ENCODE data around the gene SMYD3. TPM values are rescaled to one million over a fixed set of nuclear protein-coding genes. Genes with fewer than 3 reads are reported as not detected.

The SMYD3 gene
- total RNA-seq, 1 experiment from 2014 or later = 17.4 TPM

- DNase-seq (ENCODE audit: low read depth, low spot score) = no peak
- Histone ChIP-seq H3K27me3 (ENCODE audit: control insufficient read depth, insufficient read depth, low read length) (no peaks in the 10 kb centered on the region), H3K9me3 (ENCODE audit: control insufficient read depth, insufficient read depth, low read depth, low read length) (no peaks in the 10 kb centered on the region), H3K36me3 (ENCODE audit: control insufficient read depth, insufficient read depth, low read length) (no peaks in the 10 kb centered on the region), H3K4me1 (ENCODE audit: control insufficient read depth, insufficient read depth, low read length) (no peaks in the 10 kb centered on the region), H3K4me3 (ENCODE audit: low read depth in 2 of 2, low read length in 2 of 2) (no peak overlapping the region), H3K27ac (ENCODE audit: low read length) (no peak overlapping the region)
- TF ChIP-seq POLR2AphosphoS5 (IDR thresholded peaks at IDR 0.05; ENCODE audit: low read depth, low read length) (no peak), REST (IDR thresholded peaks at IDR 0.05; ENCODE audit: insufficient read depth in 1 of 2, low read depth in 2 of 2, low read length in 1 of 2) (no peak), SIN3A (IDR thresholded peaks at IDR 0.05; ENCODE audit: borderline replicate concordance, insufficient read depth, low read depth, low read length) (no peak), TCF7L2 (IDR thresholded peaks at IDR 0.05; ENCODE audit: low read depth, low read length) (no peak)
- no peak for ATAC-seq
- in situ Hi-C loops (cut with HindIII; ENCODE audit: low pct_unique_long_range_greater_than_20kb, low sequenced_read_pairs) (no loop called here), intact Hi-C loops (cut with micrococcal nuclease; ENCODE audit: unreplicated experiment) (no loop called here)
- no TSS peak for BruUV-seq (replicated peaks)
- POLR2A ChIA-PET = no interaction called here
- CTCF ChIA-PET = no interaction called here
Observed at GRCh38 chr1:245894843-245895242, 612.2 kb downstream of the SMYD3 start.

GRCh38 chr1:245893025-245893424 is 614.1 kb downstream of the SMYD3 start:
- no peak overlapping the region for H3K27ac ChIP-seq (ENCODE audit: low read length)
- no peak for TF ChIP-seq REST (IDR thresholded peaks at IDR 0.05; ENCODE audit: insufficient read depth in 1 of 2, low read depth in 2 of 2, low read length in 1 of 2)
- no peak for TF ChIP-seq SIN3A (IDR thresholded peaks at IDR 0.05; ENCODE audit: borderline replicate concordance, insufficient read depth, low read depth, low read length)
- TF ChIP-seq TCF7L2 (IDR thresholded peaks at IDR 0.05; ENCODE audit: low read depth, low read length) = no peak
- no peak for TF ChIP-seq CTCF (IDR thresholded peaks at IDR 0.05)
- no peak for TF ChIP-seq POLR2AphosphoS5 (IDR thresholded peaks at IDR 0.05; ENCODE audit: low read depth, low read length)
- in situ Hi-C loops (cut with HindIII; ENCODE audit: low pct_unique_long_range_greater_than_20kb, low sequenced_read_pairs) (no loop called here), intact Hi-C loops (cut with micrococcal nuclease; ENCODE audit: unreplicated experiment) (no loop called here)
- H3K4me1 ChIP-seq (ENCODE audit: control insufficient read depth, insufficient read depth, low read length) = no peaks in the 10 kb centered on the region
- no peaks in the 10 kb centered on the region for H3K36me3 ChIP-seq (ENCODE audit: control insufficient read depth, insufficient read depth, low read length)
- H3K4me3 ChIP-seq (ENCODE audit: low read depth in 2 of 2, low read length in 2 of 2) = no peak overlapping the region
- no peak for ATAC-seq
- BruUV-seq (replicated peaks) = no TSS peak
- H3K9me3 ChIP-seq (ENCODE audit: control insufficient read depth, insufficient read depth, low read depth, low read length) = no peaks in the 10 kb centered on the region
- ChIA-PET CTCF (no interaction called here), POLR2A (no interaction called here)
- H3K27me3 ChIP-seq (ENCODE audit: control insufficient read depth, insufficient read depth, low read length) = no peaks in the 10 kb centered on the region
- no peak for DNase-seq (ENCODE audit: low read depth, low spot score)

Data from Panc1 (cell line).